Heart left ventricle (tissue), 13 donors: ENCODE data around the gene FAM89A.

Source experiments
- POLR2A ChIP-seq, 2 donors: fragments of 450-650 bp; IDR thresholded peaks; one replicate each; pipeline ENCODE4 v1.6.1; 2017; ENCODE audit warnings: antibody characterized with exemption in 2 of 2, mild to moderate bottlenecking in 2 of 2, moderate library complexity in 2 of 2
- TF ChIP-seq, protein P1 (sequence below), 12 donors: fragments of 200-600 bp; sonication (generic) in 4 of 12; IDR thresholded peaks; one replicate each; pipeline versions ENCODE4 v1.5.0 to v1.8.0; 2018 to 2022; ENCODE audit warnings: antibody characterized with exemption in 12 of 12, mild to moderate bottlenecking in 5 of 12
- donor health status: ischemic (EF 13 %, LVEDD 7.1; RV severe dilation, severe dysfunction).
- donor health status: DM: no; HTN: yes; CAD: no.
- donor health status: DM: no; HTN: no; CAD: no.
- donor health status: ischemic (EF 25% LVEDD 6.9; RV normal size, moderate dysfunction).
- donor health status: ischemic (EF 25% LVEDD 5.7; RV mildly dilated, moderate dysfunction).
- donor health status: ischemic (EF 35%, LVEDD 5.7; RV mildly dilated, moderate dysfunction).
- donor health status: nonischemic (EF 11% LVEDD 7.7; RV severe dilation, severe dysfunction).
- donor health status: DM: yes; HTN: yes; CAD: no.
- donor health status: PGD.
- donor health status: ischemic (EF 29% LVEDD 5.4; RV normal size, mild dysfunction).
- donor health status: nonischemic (EF 23%, LVEDD 6.1; RV moderate dilation, normal function).

DNA sequence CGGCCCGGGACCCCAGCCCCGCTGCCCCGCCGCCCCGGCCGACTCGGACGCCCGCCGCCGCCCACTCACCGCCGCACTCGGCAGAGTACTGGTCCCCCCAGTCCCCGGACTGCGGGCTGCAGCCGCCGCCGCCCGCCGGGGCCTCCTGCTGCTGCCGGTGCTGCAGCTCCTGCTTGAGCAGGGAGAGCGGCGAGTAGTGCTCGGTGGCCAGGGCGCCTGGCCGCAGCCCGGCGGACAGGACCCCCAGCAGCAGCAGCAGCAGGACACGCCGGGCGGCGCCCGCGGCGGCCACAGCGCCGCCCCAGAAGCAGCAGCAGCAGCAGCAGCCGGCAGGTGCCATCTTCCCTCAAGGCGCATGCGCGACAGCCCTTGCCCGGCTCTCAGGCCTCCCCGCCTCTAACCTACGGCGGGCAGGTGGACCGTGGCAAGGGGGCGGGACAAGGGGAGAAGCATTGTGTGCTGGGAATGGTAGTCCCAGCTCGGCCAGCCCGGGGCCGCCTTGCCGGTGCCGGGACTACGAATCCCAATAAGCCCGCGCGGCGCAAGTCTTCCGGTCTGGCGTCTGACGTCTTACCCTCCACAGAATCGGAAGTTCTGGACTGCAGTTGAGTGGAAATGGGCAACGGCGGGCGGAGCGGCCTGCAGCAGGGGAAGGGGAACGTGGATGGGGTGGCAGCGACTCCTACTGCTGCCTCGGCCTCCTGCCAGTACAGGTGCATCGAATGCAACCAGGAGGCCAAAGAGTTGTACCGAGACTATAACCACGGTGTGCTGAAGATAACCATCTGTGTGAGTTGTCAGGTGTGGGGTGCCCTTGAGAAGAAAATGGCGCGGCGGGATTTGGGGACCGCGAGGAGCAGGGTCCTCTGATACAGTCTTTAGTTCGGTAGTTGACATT is 61.3 kb downstream of the FAM89A start, which contains the start of the genes ARV1 and TTC13:
- TF ChIP-seq, protein P1, sequence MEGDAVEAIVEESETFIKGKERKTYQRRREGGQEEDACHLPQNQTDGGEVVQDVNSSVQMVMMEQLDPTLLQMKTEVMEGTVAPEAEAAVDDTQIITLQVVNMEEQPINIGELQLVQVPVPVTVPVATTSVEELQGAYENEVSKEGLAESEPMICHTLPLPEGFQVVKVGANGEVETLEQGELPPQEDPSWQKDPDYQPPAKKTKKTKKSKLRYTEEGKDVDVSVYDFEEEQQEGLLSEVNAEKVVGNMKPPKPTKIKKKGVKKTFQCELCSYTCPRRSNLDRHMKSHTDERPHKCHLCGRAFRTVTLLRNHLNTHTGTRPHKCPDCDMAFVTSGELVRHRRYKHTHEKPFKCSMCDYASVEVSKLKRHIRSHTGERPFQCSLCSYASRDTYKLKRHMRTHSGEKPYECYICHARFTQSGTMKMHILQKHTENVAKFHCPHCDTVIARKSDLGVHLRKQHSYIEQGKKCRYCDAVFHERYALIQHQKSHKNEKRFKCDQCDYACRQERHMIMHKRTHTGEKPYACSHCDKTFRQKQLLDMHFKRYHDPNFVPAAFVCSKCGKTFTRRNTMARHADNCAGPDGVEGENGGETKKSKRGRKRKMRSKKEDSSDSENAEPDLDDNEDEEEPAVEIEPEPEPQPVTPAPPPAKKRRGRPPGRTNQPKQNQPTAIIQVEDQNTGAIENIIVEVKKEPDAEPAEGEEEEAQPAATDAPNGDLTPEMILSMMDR (IDR thresholded peaks at IDR 0.05): peak in 7 of 12 donors; percentile 19 to 48 (median 28)
- TF ChIP-seq POLR2A (IDR thresholded peaks at IDR 0.05): peak in 1 of 2 donors; percentile 79
